ENCODE measurements around the gene NAV3.

Gene NAV3

DNA sequence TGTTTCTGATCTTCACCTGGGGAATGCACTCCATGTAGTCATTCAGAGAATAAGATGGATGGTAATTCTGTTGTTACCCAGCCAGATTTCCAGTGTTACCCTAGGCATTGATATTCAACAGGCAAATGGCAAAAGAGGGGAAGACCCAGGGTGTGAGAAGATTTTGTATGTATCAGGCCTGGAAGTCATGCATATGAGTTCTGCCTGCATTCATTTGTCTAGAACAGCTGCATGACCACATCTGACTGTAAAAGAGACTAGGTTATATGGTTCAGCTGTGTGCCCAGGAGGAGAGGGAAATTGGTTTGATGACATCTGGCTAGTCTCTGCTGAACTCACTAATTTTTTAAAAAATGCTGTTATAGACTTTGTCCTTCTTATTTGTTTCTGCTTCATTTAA is 224.9 kb downstream of the NAV3 start:
- Histone ChIP-seq H3K27me3 (ENCODE audit: insufficient read depth, low read length) (no peaks in the 10 kb centered on the region), H3K36me3 (ENCODE audit: insufficient read depth, low read length) (no peaks in the 10 kb centered on the region), H3K9me3 (ENCODE audit: low read length) (peaks cover 3% of the 10 kb centered on the region), H3K4me1 (ENCODE audit: insufficient read depth, low read length) (no peaks in the 10 kb centered on the region), H2AFZ (ENCODE audit: low read depth, low read length) (no peak overlapping the region), H3K4me3 (ENCODE audit: low read length) (no peak overlapping the region)

GRCh38 chr12:78057075-78057474 is 226.4 kb downstream of the NAV3 start:
- Histone ChIP-seq H3K27me3 (ENCODE audit: insufficient read depth, low read length) (no peaks in the 10 kb centered on the region), H3K9me3 (ENCODE audit: low read length) (no peaks in the 10 kb centered on the region), H2AFZ (ENCODE audit: low read depth, low read length) (no peak overlapping the region), H3K36me3 (ENCODE audit: insufficient read depth, low read length) (no peaks in the 10 kb centered on the region), H3K4me3 (ENCODE audit: low read length) (no peak overlapping the region), H3K4me1 (ENCODE audit: insufficient read depth, low read length) (peaks cover 1% of the 10 kb centered on the region)

DNA sequence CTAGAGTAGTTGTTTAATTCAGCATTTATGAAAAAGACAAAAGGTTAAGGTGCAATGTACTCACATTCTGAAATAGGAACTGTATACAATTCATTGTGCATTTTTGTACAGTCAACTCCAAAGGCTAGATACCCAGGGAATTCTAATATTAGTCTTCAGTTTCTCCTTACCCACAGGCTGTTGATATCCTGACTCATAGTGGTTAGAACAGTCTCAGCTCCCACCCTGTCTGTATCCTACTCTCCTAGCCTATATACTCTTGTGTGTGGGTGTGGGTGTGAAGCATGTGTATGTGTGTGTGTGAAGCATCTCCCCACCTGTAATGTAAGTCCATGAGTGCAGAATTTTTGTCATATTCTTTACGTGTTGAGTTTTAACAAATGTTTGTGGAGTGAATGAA is 229.5 kb downstream of the NAV3 start:
- no peak overlapping the region for H2AFZ ChIP-seq (ENCODE audit: low read depth, low read length)
- no peaks in the 10 kb centered on the region for H3K27me3 ChIP-seq (ENCODE audit: insufficient read depth, low read length)
- peaks cover 19% of the 10 kb centered on the region for H3K4me1 ChIP-seq (ENCODE audit: insufficient read depth, low read length)
- no peaks in the 10 kb centered on the region for H3K36me3 ChIP-seq (ENCODE audit: insufficient read depth, low read length)
- H3K9me3 ChIP-seq (ENCODE audit: low read length): no peaks in the 10 kb centered on the region
- no peak overlapping the region for H3K4me3 ChIP-seq (ENCODE audit: low read length)

DNA sequence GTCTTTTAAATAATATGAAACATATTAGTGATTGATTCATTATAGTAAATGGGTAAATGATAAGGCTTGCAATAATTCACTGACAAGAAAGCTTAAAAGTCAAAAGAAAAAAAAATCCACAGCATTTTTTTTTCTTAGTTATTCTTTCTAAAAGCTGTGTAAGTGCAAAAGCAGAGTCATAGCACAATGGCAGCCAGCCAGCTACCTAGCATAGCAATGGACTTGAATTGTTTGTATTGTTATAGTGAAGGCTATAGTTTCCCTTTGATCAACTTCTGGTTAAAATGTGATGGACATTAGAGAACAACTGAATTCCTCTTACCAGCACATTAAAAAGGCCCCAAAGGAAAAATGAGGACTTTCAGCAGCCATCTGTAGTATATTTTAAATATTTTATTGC is 232.1 kb downstream of the NAV3 start:
- H3K4me1 ChIP-seq (ENCODE audit: insufficient read depth, low read length): peaks cover 19% of the 10 kb centered on the region

DNA sequence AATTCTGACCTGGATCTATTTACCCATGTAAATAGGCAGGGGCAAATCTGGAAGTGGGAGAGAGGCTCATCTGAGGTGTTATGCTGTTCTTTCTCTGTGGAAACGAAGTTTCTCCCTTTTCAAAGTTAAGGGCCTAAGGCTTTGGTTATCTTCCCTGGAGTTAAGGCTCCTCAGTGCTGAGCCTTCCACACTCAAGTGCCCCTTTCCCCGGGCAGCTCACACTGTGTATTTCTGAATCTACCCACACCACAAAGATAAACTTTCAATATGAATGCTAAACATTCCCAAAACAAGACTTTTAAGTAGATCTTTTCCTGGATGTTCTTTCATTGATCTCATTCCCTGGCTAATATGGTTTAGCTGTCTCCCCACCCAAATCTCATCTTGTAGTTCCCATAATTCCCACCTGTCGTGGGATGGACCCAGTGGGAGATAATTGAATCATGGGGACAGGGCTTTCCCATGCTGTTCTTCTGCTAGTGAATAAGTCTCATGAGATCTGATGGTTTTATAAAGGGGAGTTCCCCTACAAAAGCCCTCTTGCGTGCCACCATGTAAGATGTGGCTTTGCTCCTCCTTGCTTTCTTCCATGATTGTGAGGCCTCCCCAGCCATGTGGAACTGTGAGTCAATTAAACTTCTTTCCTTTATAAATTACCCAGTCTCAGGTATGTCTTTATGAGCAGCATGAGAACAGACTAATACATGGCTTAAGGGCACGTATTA is 251.1 kb downstream of the NAV3 start:
- Histone ChIP-seq H2AFZ (ENCODE audit: low read depth, low read length) (no peak overlapping the region), H3K9me3 (ENCODE audit: low read length) (no peaks in the 10 kb centered on the region), H3K4me1 (ENCODE audit: insufficient read depth, low read length) (no peaks in the 10 kb centered on the region), H3K4me3 (ENCODE audit: low read length) (no peak overlapping the region), H3K27me3 (ENCODE audit: insufficient read depth, low read length) (no peaks in the 10 kb centered on the region), H3K36me3 (ENCODE audit: insufficient read depth, low read length) (no peaks in the 10 kb centered on the region)

More for the DNA sequence above, 232.1 kb downstream of the NAV3 start:
- H3K4me3 ChIP-seq (ENCODE audit: low read length): no peak overlapping the region
- H2AFZ ChIP-seq (ENCODE audit: low read depth, low read length): no peak overlapping the region
- H3K9me3 ChIP-seq (ENCODE audit: low read length): no peaks in the 10 kb centered on the region
- H3K27me3 ChIP-seq (ENCODE audit: insufficient read depth, low read length): no peaks in the 10 kb centered on the region
- H3K36me3 ChIP-seq (ENCODE audit: insufficient read depth, low read length): no peaks in the 10 kb centered on the region

- H3K36me3 ChIP-seq (ENCODE audit: insufficient read depth, low read length): no peaks in the 10 kb centered on the region
- H3K27me3 ChIP-seq (ENCODE audit: insufficient read depth, low read length): no peaks in the 10 kb centered on the region
- H3K9me3 ChIP-seq (ENCODE audit: low read length): no peaks in the 10 kb centered on the region
- no peak overlapping the region for H3K4me3 ChIP-seq (ENCODE audit: low read length)
- H3K4me1 ChIP-seq (ENCODE audit: insufficient read depth, low read length): no peaks in the 10 kb centered on the region
- no peak overlapping the region for H2AFZ ChIP-seq (ENCODE audit: low read depth, low read length)
Measured at GRCh38 chr12:78085542-78086182, 255.0 kb downstream of the NAV3 start.

- Histone ChIP-seq H3K27me3 (ENCODE audit: insufficient read depth, low read length) (no peaks in the 10 kb centered on the region), H3K9me3 (ENCODE audit: low read length) (no peaks in the 10 kb centered on the region), H3K36me3 (ENCODE audit: insufficient read depth, low read length) (no peaks in the 10 kb centered on the region), H3K4me3 (ENCODE audit: low read length) (no peak overlapping the region), H3K4me1 (ENCODE audit: insufficient read depth, low read length) (no peaks in the 10 kb centered on the region), H2AFZ (ENCODE audit: low read depth, low read length) (no peak overlapping the region)
Measured at GRCh38 chr12:78086553-78087362, 256.1 kb downstream of the NAV3 start.

DNA sequence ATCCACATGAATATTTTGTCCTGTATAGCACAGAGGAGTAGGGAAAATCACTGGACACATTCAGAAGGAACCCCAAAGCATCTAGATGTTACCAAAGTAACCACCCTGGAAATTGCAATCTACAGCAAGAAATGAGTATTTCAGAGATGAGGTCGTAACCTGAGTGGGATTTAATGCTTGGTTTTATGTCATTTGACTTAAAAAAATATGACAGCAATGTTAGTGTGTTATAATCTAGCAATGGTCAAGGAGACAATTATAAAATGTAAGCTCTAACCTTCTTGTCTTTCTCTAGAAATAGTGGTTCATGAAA is 256.6 kb downstream of the NAV3 start:
- Histone ChIP-seq H3K4me1 (ENCODE audit: insufficient read depth, low read length) (no peaks in the 10 kb centered on the region), H3K36me3 (ENCODE audit: insufficient read depth, low read length) (no peaks in the 10 kb centered on the region), H3K4me3 (ENCODE audit: low read length) (no peak overlapping the region), H2AFZ (ENCODE audit: low read depth, low read length) (no peak overlapping the region), H3K9me3 (ENCODE audit: low read length) (no peaks in the 10 kb centered on the region), H3K27me3 (ENCODE audit: insufficient read depth, low read length) (no peaks in the 10 kb centered on the region)

- H3K4me1 ChIP-seq (ENCODE audit: insufficient read depth, low read length): no peaks in the 10 kb centered on the region
- H3K27me3 ChIP-seq (ENCODE audit: insufficient read depth, low read length): no peaks in the 10 kb centered on the region
- H3K36me3 ChIP-seq (ENCODE audit: insufficient read depth, low read length): no peaks in the 10 kb centered on the region
- no peak overlapping the region for H2AFZ ChIP-seq (ENCODE audit: low read depth, low read length)
- H3K4me3 ChIP-seq (ENCODE audit: low read length): no peak overlapping the region
- H3K9me3 ChIP-seq (ENCODE audit: low read length): no peaks in the 10 kb centered on the region
Measured at GRCh38 chr12:78088391-78088832, 257.7 kb downstream of the NAV3 start.

GRCh38 chr12:78090266-78090665 is 259.6 kb downstream of the NAV3 start:
- no peaks in the 10 kb centered on the region for H3K4me1 ChIP-seq (ENCODE audit: insufficient read depth, low read length)
- H3K4me3 ChIP-seq (ENCODE audit: low read length): no peak overlapping the region
- H3K27me3 ChIP-seq (ENCODE audit: insufficient read depth, low read length): no peaks in the 10 kb centered on the region
- H3K9me3 ChIP-seq (ENCODE audit: low read length): no peaks in the 10 kb centered on the region
- no peaks in the 10 kb centered on the region for H3K36me3 ChIP-seq (ENCODE audit: insufficient read depth, low read length)
- H2AFZ ChIP-seq (ENCODE audit: low read depth, low read length): no peak overlapping the region

- Histone ChIP-seq H3K9me3 (ENCODE audit: low read length) (no peaks in the 10 kb centered on the region), H2AFZ (ENCODE audit: low read depth, low read length) (no peak overlapping the region), H3K4me3 (ENCODE audit: low read length) (no peak overlapping the region), H3K4me1 (ENCODE audit: insufficient read depth, low read length) (no peaks in the 10 kb centered on the region), H3K36me3 (ENCODE audit: insufficient read depth, low read length) (no peaks in the 10 kb centered on the region), H3K27me3 (ENCODE audit: insufficient read depth, low read length) (no peaks in the 10 kb centered on the region)
Measured at GRCh38 chr12:78095623-78096022, 264.9 kb downstream of the NAV3 start.

GRCh38 chr12:78096909-78097597 is 266.4 kb downstream of the NAV3 start:
- Histone ChIP-seq H3K4me1 (ENCODE audit: insufficient read depth, low read length) (no peaks in the 10 kb centered on the region), H2AFZ (ENCODE audit: low read depth, low read length) (no peak overlapping the region), H3K27me3 (ENCODE audit: insufficient read depth, low read length) (no peaks in the 10 kb centered on the region), H3K36me3 (ENCODE audit: insufficient read depth, low read length) (no peaks in the 10 kb centered on the region), H3K9me3 (ENCODE audit: low read length) (no peaks in the 10 kb centered on the region), H3K4me3 (ENCODE audit: low read length) (no peak overlapping the region)

DNA sequence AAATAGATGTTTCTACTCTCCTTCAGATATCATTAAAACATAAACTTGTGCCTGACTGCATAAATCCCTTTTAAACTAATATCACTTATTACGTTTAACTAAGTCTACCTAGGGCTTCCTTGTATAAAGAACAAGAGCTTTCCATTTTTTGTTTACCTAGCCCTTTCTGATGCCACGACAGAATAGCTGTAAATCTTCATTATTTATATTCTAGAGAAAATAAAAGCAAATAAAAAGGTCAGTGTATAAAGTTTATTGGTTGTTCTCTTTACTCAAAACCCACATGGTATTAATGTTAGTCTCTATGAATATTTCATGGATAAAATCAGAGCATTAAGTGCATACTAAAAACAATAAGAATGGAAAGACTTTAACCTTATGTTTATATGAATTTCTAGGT is 269.1 kb downstream of the NAV3 start:
- Histone ChIP-seq H3K27me3 (ENCODE audit: insufficient read depth, low read length) (no peaks in the 10 kb centered on the region), H3K36me3 (ENCODE audit: insufficient read depth, low read length) (no peaks in the 10 kb centered on the region), H2AFZ (ENCODE audit: low read depth, low read length) (no peak overlapping the region), H3K4me1 (ENCODE audit: insufficient read depth, low read length) (no peaks in the 10 kb centered on the region), H3K9me3 (ENCODE audit: low read length) (no peaks in the 10 kb centered on the region), H3K4me3 (ENCODE audit: low read length) (no peak overlapping the region)
